GM21381 (cell line): ENCODE data around the gene UBAP1.
"Not testable (repeated sequence)": the region's sequence is repeated elsewhere in the genome, so short reads cannot be mapped to it uniquely, and the experiment has no call there.

Experiments used
- ATAC-seq: cut with Tn5 transposase; IDR thresholded peaks from one replicate; pipeline ENCODE4 v1.9.1; 2021; ENCODE audit warnings: mild to moderate bottlenecking, moderate library complexity; ENCODE audit not compliant: unreplicated experiment

Gene UBAP1

DNA sequence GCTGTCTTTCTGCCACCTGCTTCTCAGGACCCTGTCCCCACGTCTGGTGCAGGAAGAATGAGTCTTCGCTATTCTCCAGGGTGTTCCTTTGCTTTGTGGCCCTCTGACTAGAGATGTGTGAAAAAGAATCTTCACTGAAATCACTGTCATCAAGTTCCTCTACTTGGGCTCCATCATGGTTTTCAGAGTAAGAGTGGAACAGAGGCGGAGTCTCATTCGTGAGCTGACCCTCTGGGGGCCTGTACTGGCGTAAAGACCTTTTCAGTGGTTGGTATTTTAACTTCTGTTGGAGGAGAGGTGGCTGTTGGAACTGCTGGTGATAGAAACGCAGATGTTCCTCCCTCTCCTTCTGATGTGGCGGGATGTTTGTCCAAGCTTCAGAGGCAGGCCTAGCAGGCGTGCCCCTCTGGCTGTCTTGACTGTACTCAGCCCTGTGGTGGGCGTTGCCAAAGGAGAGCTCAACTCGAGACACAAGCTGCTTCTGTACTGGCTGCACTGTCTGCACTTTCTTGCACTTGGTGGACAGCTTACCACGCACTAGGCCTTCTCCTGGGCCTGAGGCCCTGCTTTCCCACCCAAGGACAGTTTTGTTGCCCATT lies 78.2 kb downstream of the UBAP1 start:
- ATAC-seq: no peak

DNA sequence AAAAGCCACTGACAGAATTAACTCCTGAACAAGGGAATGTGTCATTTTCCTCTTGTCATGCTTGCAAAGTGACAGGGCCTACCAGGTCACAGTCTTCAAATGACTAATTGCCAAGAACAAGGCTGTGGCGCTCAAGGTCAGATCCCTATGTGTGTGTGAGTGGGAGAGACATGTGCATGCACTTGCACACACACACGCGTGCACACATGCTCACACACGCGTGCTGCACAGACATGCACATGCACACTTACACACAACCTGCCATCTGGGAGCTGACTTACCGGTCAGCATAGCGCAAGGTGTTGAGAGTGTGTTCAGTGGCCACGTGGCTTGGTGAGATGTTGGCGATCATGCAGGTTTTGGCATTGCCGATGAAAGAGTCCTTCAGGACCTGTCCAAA lies 80.5 kb downstream of the UBAP1 start:
- ATAC-seq: no peak

DNA sequence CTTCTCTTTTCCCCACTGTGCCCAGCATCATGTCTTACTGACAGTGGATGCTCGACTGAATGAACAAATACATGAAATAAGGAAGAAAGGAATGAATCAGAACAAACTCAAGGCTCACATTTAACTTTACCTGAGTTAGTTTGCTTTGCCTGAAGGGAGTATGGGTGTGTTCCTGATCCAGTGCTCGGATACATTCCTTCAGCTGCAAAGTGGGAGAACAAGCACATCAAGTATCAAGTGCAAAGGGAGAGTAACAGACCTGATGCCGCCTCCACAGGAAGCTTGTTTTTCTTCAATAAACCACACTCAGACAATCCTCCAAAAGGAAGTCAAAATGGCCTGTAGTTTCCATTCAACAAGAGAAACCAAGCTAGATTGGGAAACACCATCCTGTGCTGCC lies 84.1 kb downstream of the UBAP1 start:
- no peak for ATAC-seq

DNA sequence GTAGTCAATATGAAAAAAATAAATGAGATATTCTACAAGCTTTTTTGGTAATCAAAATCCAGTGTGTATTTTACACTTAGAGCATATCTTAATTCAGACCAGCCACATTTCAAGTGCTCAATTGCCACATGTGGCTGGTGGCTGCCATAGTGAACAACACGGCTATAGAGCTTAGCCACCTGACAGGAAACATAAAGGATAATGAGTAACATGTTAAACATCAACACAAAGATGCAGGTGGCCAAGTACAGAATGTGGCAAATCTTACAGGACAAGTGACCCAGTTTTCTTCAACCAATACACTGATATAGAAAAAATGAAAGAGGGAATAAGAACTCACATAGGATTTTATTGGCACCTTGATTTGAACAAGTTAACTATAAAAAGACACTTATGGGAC lies 88.8 kb downstream of the UBAP1 start:
- ATAC-seq: no peak

DNA sequence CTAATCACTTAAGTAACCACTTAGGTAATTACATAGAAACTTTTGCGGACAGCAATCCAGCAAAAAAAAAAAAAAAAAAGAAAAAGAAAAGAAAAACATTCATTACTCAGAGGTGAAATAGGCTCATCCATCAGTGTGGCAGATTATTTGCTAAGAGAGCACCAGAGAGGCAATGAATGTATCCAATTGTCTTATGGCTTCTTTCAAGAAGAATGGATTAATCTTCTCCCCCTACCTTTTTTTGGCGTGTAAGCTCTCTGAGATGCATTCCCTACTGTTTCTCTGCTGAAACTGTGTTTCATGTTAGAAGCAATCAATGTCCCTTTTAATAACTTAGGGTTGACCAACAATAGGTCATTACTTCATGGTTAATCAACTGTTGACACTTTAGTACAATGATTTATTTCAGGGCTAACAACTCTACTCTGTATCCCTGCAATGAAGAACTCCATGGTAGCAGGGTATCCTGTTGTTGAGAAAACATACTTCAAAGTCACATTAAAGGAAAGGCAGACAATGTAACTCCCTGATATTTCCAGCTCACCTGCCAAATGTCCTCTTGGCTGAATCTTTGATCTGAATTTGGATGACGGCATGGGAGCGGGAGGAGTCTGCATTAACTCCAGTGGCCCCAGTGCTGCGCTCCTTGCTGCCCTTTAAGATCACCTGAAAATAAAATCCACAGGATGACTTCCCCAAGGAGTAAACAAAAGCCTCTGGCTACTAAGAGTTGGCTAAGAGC lies 92.6 kb downstream of the UBAP1 start:
- no peak for ATAC-seq

DNA sequence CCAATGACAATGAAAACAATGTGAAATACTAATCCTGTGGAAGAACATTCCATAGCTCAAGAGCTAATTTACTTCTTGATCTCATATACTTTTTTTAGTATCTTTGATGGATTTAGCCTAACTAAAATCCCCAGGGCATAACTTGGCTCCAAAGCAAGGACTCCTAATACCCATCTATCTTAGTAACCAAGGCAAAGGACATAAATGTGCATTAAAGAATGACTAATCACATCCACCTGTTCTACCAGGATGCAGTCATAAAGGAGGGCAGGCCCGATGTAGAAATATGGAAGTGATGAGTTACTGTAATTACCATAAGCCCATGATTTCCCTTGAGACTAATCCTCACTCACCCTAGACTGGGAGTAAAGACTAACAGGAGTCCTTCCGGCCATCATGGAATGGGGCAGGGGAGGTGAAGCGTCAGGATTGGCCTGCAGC lies 93.3 kb downstream of the UBAP1 start:
- ATAC-seq: no peak

DNA sequence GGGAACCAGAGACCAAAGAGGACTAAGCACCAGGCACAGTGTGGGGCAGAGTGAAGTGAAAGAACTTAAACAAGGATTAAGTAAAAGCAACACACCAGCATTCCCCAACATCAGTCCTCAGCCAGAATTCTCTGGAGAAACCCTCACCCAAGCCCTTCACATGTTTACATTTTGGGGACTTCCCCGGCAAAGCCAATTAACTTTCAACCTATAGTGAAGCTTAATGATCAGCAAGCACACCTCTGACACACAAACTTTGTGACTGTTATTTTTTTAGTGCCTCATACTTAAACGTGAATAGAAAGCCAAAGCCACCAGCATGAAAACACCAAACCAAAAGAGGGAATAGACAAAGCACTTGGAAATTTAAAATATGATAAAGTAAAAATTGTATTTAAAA lies 94.7 kb downstream of the UBAP1 start:
- ATAC-seq: not testable (repeated sequence)

DNA sequence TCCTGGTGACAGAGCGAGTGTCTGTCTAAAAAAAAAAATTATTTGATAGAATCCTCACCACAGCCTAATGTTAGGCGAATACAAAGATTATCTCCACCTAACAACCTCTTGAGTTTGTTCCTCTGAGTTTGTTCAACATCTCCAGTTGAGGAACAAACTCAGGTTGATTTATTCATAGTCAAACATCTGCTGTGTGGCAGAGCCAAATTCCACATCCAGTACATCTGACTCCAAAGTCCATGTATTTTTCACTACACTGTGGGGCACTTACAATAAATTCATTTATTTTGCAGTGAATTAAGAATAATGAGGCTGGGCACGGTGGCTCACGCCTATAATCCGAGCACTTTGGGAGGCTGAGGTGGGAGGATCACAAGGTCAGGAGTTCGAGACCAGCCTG lies 97.0 kb downstream of the UBAP1 start:
- no peak for ATAC-seq

DNA sequence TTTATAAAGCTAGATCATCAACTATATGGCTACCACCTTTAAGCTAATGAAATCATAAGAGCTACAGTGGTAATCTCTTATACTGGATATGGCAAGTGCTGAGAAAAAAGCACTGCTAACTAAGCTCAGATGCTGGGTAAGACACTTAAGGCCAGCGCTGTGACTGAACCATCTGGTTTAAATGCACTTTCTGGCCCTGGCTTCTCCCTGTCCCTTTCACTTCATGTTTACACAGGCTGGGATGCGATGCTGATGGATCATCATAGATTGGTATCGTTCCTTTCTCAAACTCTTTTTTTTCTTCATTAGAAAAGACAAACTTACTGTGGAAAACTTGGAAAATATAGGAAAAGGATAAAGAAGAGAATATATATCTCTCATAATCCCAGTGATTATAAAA lies 97.9 kb downstream of the UBAP1 start:
- no peak for ATAC-seq

DNA sequence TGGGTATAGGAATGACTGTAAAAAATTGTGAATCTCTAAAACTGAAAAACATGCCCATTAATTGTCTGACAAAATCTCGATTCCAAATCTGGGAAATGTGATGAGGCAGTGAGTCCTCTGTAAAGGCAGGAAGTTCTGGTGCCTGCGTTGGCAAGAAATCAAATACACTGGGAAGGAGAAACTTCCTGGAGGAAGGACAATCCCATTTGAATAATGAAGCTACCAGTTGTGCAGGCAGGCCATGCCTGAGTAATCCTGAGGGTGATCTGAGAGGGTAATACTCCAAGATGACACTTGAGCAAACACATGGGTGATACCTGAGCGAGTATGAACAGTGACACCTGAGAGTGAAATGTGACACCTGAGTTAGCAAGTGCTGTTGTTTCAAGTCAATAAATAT lies 100.6 kb downstream of the UBAP1 start:
- no peak for ATAC-seq

DNA sequence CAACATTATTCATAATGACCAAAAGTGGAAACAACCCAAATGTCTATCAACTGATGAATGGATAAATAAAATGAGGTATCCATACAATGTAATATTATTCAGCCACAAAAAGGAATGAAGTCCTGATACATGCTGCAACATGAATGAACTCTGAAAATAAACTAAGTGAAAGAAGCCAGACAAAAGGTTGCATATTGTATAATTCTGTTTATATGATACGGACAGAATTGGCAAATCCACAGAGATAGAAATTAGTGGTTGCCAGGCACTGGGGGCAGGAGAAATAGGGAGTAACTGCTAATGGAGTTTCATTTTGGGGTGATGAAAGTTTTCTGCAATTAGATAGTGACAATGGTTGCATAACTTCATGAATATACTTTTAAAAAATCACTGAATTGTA lies 103.3 kb downstream of the UBAP1 start:
- ATAC-seq: no peak

DNA sequence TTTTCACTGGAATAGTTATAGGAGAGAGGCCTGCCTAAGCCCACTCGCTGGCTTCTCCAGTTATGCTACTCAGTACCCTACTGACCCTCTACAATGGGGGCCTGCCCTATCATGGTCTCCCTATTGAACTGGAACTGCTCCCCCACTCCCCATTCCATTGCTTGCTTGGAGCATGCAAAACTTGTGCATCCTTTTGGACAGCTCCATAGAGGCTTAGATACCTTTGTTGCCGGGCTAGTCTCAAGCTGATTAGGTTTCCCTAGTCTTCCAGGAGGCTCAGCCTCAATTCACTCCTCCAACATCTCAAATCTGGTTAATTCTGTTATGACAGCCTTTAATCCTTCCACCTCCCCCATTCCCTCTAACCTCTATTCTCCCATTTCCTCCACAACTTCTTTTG lies 110.3 kb downstream of the UBAP1 start:
- no peak for ATAC-seq

DNA sequence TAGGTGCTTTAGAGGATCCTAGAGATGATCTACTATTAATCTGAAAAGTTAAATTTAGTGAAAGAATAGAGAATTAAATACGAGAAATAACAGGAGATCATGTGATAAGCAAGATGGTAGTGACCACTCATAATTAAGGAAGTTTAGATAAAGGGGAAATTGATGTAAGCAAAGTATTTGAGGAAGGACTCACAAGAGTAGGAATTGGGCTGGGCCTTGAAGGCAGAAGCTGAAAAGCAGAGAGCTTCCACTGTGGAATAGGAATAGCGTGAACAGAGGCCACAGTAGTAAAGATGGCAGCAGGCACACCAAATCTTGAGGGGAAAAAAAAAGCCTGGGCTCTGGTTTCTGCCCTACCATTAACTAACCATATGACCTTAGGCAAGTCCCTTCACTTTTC lies 112.2 kb downstream of the UBAP1 start:
- ATAC-seq: no peak

DNA sequence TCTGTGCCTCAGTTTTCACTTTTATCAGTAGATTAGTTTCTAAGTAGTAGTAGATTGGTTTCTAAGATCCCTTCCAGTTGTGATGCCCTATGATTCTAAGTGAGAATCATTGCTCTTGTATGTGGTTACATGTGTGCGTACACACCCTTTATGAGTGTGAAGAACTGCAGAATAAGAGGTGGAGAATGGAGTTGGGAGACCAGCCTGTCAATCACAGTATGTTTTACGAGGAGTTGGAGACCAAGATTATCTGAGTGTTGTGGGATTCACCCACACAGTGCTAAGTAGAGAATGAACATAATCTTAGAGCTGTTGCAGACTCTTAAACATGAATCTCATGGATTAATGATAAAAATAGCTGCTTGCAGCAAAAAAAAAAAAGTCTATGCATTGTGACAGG lies 112.6 kb downstream of the UBAP1 start:
- no peak for ATAC-seq

DNA sequence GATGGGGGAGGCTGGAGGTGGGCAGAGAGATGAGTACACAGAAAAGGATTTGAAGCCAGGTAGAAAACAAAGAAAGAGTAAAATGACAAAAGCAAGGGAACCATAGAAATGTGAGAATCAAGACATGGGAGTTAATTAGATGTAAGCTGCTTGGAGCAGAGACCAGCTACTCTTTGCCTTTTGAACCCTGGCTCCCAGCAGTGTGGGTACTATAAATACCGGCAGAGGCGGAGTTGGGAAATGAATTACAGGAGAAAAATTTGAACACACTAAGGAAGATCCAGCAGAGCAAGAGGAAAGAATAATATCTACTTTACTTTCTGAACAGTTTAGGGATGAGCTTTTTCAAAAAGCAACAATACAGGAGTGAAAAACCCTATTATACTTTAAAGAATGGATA lies 113.7 kb downstream of the UBAP1 start:
- no peak for ATAC-seq

DNA sequence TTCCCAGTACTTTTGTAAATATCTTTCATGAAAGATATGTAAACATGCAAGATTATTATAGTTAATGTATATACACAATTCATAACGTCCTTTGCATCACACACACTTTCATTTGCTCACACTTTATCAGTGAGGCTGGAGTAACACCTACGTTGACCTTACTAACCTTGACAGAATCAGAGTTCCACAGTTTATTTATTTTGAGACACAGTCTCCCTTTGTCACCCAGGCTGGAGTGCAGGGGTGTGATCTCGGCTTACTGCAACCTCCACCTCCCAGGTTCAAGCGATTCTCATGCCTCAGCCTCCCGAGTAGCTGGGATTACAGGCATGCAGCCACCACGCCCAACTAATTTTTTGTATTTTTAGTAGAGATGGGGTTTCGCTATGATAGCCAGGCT lies 122.2 kb downstream of the UBAP1 start:
- ATAC-seq: not testable (repeated sequence)
